Spleen (tissue), 7 donors: Measurements from ENCODE around the gene TDG.

ENCODE experiments used
- POLR2A ChIP-seq, 3 donors: fragments of 450-650 bp; IDR thresholded peaks; one replicate each; pipeline ENCODE4 v1.5.1; 2017; ENCODE audit warnings: antibody characterized with exemption in 3 of 3, mild to moderate bottlenecking in 1 of 3
- POLR2AphosphoS5 ChIP-seq, 3 donors: sonication (generic); formaldehyde crosslinking; IDR thresholded peaks; one replicate each; pipeline ENCODE4 v1.5.1; 2017; ENCODE audit warnings: antibody characterized with exemption in 3 of 3
- TF ChIP-seq, protein P1 (sequence below), 11 experiments: fragments of 200-600 bp in 7 of 11; fragments of 450-650 bp in 4 of 11; sonication (generic) in 4 of 11; IDR thresholded peaks in 8 of 11; conservative IDR thresholded peaks in 3 of 11; 1 replicate in 7 of 11; 2 replicates in 4 of 11; pipeline versions ENCODE4 v1.4.0 to v1.8.0; 2016 to 2021; ENCODE audit warnings: antibody characterized with exemption in 11 of 11, inconsistent platforms in 4 of 11, mild to moderate bottlenecking in 1 of 11
- donor health status: DM: no; HTN: no; CAD: no; lungs with moderate emphysema.
- donor health status: DM: no; HTN: no; CAD: no.
- donor health status: DM: no; HTN: no; CAD: no.

- TF ChIP-seq, protein P1, sequence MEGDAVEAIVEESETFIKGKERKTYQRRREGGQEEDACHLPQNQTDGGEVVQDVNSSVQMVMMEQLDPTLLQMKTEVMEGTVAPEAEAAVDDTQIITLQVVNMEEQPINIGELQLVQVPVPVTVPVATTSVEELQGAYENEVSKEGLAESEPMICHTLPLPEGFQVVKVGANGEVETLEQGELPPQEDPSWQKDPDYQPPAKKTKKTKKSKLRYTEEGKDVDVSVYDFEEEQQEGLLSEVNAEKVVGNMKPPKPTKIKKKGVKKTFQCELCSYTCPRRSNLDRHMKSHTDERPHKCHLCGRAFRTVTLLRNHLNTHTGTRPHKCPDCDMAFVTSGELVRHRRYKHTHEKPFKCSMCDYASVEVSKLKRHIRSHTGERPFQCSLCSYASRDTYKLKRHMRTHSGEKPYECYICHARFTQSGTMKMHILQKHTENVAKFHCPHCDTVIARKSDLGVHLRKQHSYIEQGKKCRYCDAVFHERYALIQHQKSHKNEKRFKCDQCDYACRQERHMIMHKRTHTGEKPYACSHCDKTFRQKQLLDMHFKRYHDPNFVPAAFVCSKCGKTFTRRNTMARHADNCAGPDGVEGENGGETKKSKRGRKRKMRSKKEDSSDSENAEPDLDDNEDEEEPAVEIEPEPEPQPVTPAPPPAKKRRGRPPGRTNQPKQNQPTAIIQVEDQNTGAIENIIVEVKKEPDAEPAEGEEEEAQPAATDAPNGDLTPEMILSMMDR (IDR thresholded peaks at IDR 0.05 in 8 of 11, conservative IDR thresholded peaks at IDR 0.05 in 3 of 11), result no peak
- TF ChIP-seq POLR2A (IDR thresholded peaks at IDR 0.05) (no peak), POLR2AphosphoS5 (IDR thresholded peaks at IDR 0.05) (no peak)
Observed at GRCh38 chr12:103917873-103918272, 47.8 kb upstream of the TDG start.
